ENCODE data around the gene CPLANE2. TPM values are rescaled to one million over a fixed set of nuclear protein-coding genes. Genes with fewer than 3 reads are reported as not detected.

The CPLANE2 gene
- total RNA-seq, 1 donor from 2014 or later: 5.8 TPM

- Histone ChIP-seq H3K27me3 (ENCODE audit: control insufficient read depth, insufficient read depth, low read length) (no peaks in the 10 kb centered on the region), H3K36me3 (ENCODE audit: control insufficient read depth, insufficient read depth, low read length) (peaks cover 1% of the 10 kb centered on the region), H3K4me3 (ENCODE audit: low read depth, low read length) (no peak overlapping the region)
- no peak for TF ChIP-seq CTCF (IDR thresholded peaks at IDR 0.05; ENCODE audit: insufficient read depth, low read length, severe bottlenecking)
- no peak for DNase-seq (ENCODE audit: low read depth)
- FAIRE-seq: no peak
Observed at GRCh38 chr1:16204216-16204615, 32.8 kb downstream of the CPLANE2 start.

GRCh38 chr1:16203550-16203949 lies 33.4 kb downstream of the CPLANE2 start:
- DNase-seq (ENCODE audit: low read depth) (no peak), FAIRE-seq (no peak)
- Histone ChIP-seq H3K4me3 (ENCODE audit: low read depth, low read length) (no peak overlapping the region), H3K36me3 (ENCODE audit: control insufficient read depth, insufficient read depth, low read length) (peaks cover 1% of the 10 kb centered on the region), H3K27me3 (ENCODE audit: control insufficient read depth, insufficient read depth, low read length) (no peaks in the 10 kb centered on the region)
- no peak for TF ChIP-seq CTCF (IDR thresholded peaks at IDR 0.05; ENCODE audit: insufficient read depth, low read length, severe bottlenecking)

GRCh38 chr1:16202281-16203210 lies 34.4 kb downstream of the CPLANE2 start:
- no peak for DNase-seq (ENCODE audit: low read depth)
- no peak for FAIRE-seq
- Histone ChIP-seq H3K4me3 (ENCODE audit: low read depth, low read length) (no peak overlapping the region), H3K36me3 (ENCODE audit: control insufficient read depth, insufficient read depth, low read length) (peaks cover 3% of the 10 kb centered on the region), H3K27me3 (ENCODE audit: control insufficient read depth, insufficient read depth, low read length) (no peaks in the 10 kb centered on the region)
- TF ChIP-seq CTCF (IDR thresholded peaks at IDR 0.05; ENCODE audit: insufficient read depth, low read length, severe bottlenecking): no peak

GRCh38 chr1:16199700-16200099 lies 37.3 kb downstream of the CPLANE2 start:
- Histone ChIP-seq H3K4me3 (ENCODE audit: low read depth, low read length) (no peak overlapping the region), H3K27me3 (ENCODE audit: control insufficient read depth, insufficient read depth, low read length) (no peaks in the 10 kb centered on the region), H3K36me3 (ENCODE audit: control insufficient read depth, insufficient read depth, low read length) (peaks cover 3% of the 10 kb centered on the region)
- no peak for DNase-seq (ENCODE audit: low read depth)
- TF ChIP-seq CTCF (IDR thresholded peaks at IDR 0.05; ENCODE audit: insufficient read depth, low read length, severe bottlenecking): no peak
- FAIRE-seq: no peak

- TF ChIP-seq CTCF (IDR thresholded peaks at IDR 0.05; ENCODE audit: insufficient read depth, low read length, severe bottlenecking): no peak
- DNase-seq (ENCODE audit: low read depth) (no peak), FAIRE-seq (no peak)
- Histone ChIP-seq H3K27me3 (ENCODE audit: control insufficient read depth, insufficient read depth, low read length) (no peaks in the 10 kb centered on the region), H3K4me3 (ENCODE audit: low read depth, low read length) (no peak overlapping the region), H3K36me3 (ENCODE audit: control insufficient read depth, insufficient read depth, low read length) (peaks cover 1% of the 10 kb centered on the region)
Observed at GRCh38 chr1:16199157-16199501, 37.9 kb downstream of the CPLANE2 start.
